Skeletal muscle tissue (tissue), 4 donors: Measurements from ENCODE around the gene ACTR6. TPM values are rescaled to one million over a fixed set of nuclear protein-coding genes. Genes with fewer than 3 reads are reported as not detected.
A peak's percentile ranks its signal among the peaks of the same experiment; 100 is the strongest.

Experiments used
- H3K27ac ChIP-seq: one replicate; pipeline ENCODE4 v1.7.0; 2013; ENCODE audit warnings: mild to moderate bottlenecking, low read depth, low read length, inconsistent platforms
- H3K27me3 ChIP-seq, 3 donors: one replicate each; pipeline ENCODE4 v1.7.0; 2013; ENCODE audit warnings: low read length in 3 of 3; ENCODE audit not compliant: control insufficient read depth in 3 of 3, insufficient read depth in 3 of 3
- H3K36me3 ChIP-seq, 3 donors: one replicate each; pipeline ENCODE4 v1.7.0; 2013; ENCODE audit warnings: low read length in 3 of 3; ENCODE audit not compliant: control insufficient read depth in 3 of 3, insufficient read depth in 3 of 3
- H3K4me1 ChIP-seq, 3 donors: one replicate each; pipeline ENCODE4 v1.7.0; 2013; ENCODE audit warnings: low read length in 3 of 3, mild to moderate bottlenecking in 3 of 3; ENCODE audit not compliant: control insufficient read depth in 3 of 3, insufficient read depth in 3 of 3
- H3K4me3 ChIP-seq, 3 donors: one replicate each; pipeline ENCODE4 v1.7.0; 2013; ENCODE audit warnings: low read length in 3 of 3
- H3K9ac ChIP-seq, 3 donors: one replicate each; pipeline ENCODE4 v1.7.0; 2013; ENCODE audit warnings: low read length in 3 of 3, mild to moderate bottlenecking in 3 of 3, moderate library complexity in 2 of 3, low read depth in 1 of 3
- H3K9me3 ChIP-seq, 3 donors: one replicate each; pipeline ENCODE4 v1.7.0; 2013; ENCODE audit warnings: low read length in 3 of 3; ENCODE audit not compliant: control insufficient read depth in 3 of 3
- total RNA-seq: library from RNA; depleted of rRNA; stranded (reverse); fragments of >200 nt; gene quantifications from one replicate; pipeline ENCODE4 v1.2.3, GENCODE V29; 2014
- donor health status: Osteomylitis.

Gene ACTR6
- total RNA-seq = 9.4 TPM

GRCh38 chr12:100200463-100201181 lies at the start of gene ACTR6:
Gene ACTR6 (plus strand): TSS chr12:100200815. CDS start chr12:100200852, 37 bp downstream.
- H3K27me3 ChIP-seq = no peaks in the 10 kb centered on the region
- peak within 1 kb of the TSS; percentile 82 to 87 (median 83) for H3K9ac ChIP-seq

GRCh38 chr12:100151769-100152168 lies 48.8 kb upstream of the ACTR6 start:
- Histone ChIP-seq H3K4me3 (no peak overlapping the region), H3K27me3 (no peaks in the 10 kb centered on the region), H3K9me3 (no peaks in the 10 kb centered on the region), H3K9ac (no peak overlapping the region), H3K4me1 (no peaks in the 10 kb centered on the region), H3K36me3 (no peaks in the 10 kb centered on the region), H3K27ac (no peak overlapping the region)

More at GRCh38 chr12:100200463-100201181, at the start of gene ACTR6:
- Histone ChIP-seq H3K27ac (peak within 1 kb of the TSS; percentile 67), H3K4me3 (peak within 1 kb of the TSS; percentile 84 to 98 (median 96)), H3K4me1 (peaks cover 7 to 16% (median 15%) of the 10 kb centered on the region in 3 donors), H3K36me3 (no peaks in the 10 kb centered on the region), H3K9me3 (no peaks in the 10 kb centered on the region)

- Histone ChIP-seq H3K4me1 (no peaks in the 10 kb centered on the region), H3K27ac (no peak overlapping the region), H3K27me3 (no peaks in the 10 kb centered on the region), H3K36me3 (no peaks in the 10 kb centered on the region), H3K9ac (no peak overlapping the region), H3K9me3 (no peaks in the 10 kb centered on the region), H3K4me3 (no peak overlapping the region)
These were observed 47.5 kb upstream of the ACTR6 start for GRCh38 chr12:100153131-100153530.

- Histone ChIP-seq H3K4me3 (no peak overlapping the region), H3K9ac (no peak overlapping the region), H3K27ac (no peak overlapping the region), H3K4me1 (no peaks in the 10 kb centered on the region), H3K9me3 (no peaks in the 10 kb centered on the region), H3K36me3 (no peaks in the 10 kb centered on the region), H3K27me3 (no peaks in the 10 kb centered on the region)
These were observed 46.0 kb upstream of the ACTR6 start for GRCh38 chr12:100154474-100155247.

- Histone ChIP-seq H3K36me3 (no peaks in the 10 kb centered on the region), H3K4me1 (no peaks in the 10 kb centered on the region), H3K27ac (no peak overlapping the region)
These were observed 43.7 kb upstream of the ACTR6 start for GRCh38 chr12:100156731-100157426.

GRCh38 chr12:100157427-100157821 lies 43.2 kb upstream of the ACTR6 start:
- no peaks in the 10 kb centered on the region for H3K36me3 ChIP-seq
- no peaks in the 10 kb centered on the region for H3K4me1 ChIP-seq
- no peaks in the 10 kb centered on the region for H3K9me3 ChIP-seq
- no peak overlapping the region for H3K27ac ChIP-seq
- no peak overlapping the region for H3K9ac ChIP-seq
- no peaks in the 10 kb centered on the region for H3K27me3 ChIP-seq
- H3K4me3 ChIP-seq = no peak overlapping the region

More at GRCh38 chr12:100156731-100157426, 43.7 kb upstream of the ACTR6 start:
- no peak overlapping the region for H3K9ac ChIP-seq
- no peaks in the 10 kb centered on the region for H3K9me3 ChIP-seq
- H3K4me3 ChIP-seq = no peak overlapping the region
- H3K27me3 ChIP-seq = no peaks in the 10 kb centered on the region

DNA sequence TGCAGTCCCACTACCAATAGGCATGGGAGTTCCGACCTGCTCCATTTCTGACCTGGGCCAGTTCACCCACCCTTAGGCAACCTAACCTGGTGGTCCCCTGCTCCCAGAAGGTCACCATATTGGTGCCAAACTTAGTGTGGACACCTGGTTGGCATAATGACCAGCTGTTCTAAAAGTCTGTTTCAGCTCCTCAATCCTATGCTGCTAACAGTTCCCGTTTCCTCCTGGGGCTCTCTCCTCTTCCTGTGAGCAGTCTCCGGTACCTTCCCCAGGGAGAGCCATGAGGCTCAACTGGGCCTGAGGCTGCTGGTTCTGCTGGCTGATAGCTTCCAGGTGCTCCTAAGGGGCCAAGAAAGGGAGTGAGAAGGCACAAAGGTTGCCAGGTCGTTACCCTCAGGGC lies 42.1 kb upstream of the ACTR6 start:
- no peak overlapping the region for H3K4me3 ChIP-seq
- peaks cover 0 to 2% (median 0%) of the 10 kb centered on the region in 3 donors for H3K4me1 ChIP-seq
- no peak overlapping the region for H3K9ac ChIP-seq
- no peaks in the 10 kb centered on the region for H3K27me3 ChIP-seq
- H3K36me3 ChIP-seq = no peaks in the 10 kb centered on the region
- H3K9me3 ChIP-seq = no peaks in the 10 kb centered on the region
- no peak overlapping the region for H3K27ac ChIP-seq

DNA sequence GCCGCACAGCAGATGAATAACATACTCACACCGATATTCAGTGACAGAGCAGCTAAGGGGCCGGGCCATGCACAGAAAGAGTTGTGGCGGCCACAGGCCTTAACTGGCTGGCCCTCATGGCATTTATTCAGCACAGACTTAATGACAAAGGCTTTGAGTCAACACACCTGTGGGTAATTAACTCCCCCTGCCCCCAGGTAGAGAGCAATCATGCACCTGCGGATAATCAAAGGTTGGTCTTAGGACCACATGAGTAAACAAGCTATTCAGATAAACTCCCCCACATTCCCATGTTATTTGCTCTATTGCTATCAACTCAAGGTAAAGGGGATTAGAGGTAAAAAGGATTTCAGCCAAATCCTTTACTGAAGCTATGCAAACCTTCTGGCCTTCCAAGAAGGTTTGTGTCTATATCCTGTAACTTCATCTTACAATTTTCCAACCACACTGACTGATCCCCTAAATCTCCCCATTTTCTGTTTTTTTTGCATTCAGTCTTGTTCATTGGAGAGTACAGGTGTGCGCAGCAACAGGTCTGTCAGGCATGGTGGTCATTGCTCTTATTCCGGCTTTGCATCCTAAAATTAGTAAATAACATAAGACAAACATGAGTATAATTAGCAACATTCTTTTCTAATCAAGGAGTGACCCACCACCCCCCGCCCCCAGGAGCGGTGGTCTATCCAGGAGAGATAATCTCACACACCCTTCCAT lies 41.1 kb upstream of the ACTR6 start:
- H3K36me3 ChIP-seq = no peaks in the 10 kb centered on the region
- no peaks in the 10 kb centered on the region for H3K9me3 ChIP-seq
- no peak overlapping the region for H3K9ac ChIP-seq
- no peak overlapping the region for H3K27ac ChIP-seq
- H3K27me3 ChIP-seq = no peaks in the 10 kb centered on the region
- H3K4me1 ChIP-seq = peaks cover 4 to 9% (median 8%) of the 10 kb centered on the region in 3 donors
- no peak overlapping the region for H3K4me3 ChIP-seq

- Histone ChIP-seq H3K27ac (no peak overlapping the region), H3K9ac (peak overlapping the region; percentile 25 to 57 (median 33)), H3K27me3 (no peaks in the 10 kb centered on the region), H3K4me3 (peak overlapping the region in 2 of 3 donors; percentile 38 to 60), H3K4me1 (peaks cover 4 to 9% (median 8%) of the 10 kb centered on the region in 3 donors), H3K9me3 (no peaks in the 10 kb centered on the region), H3K36me3 (no peaks in the 10 kb centered on the region)
These were observed 37.0 kb upstream of the ACTR6 start for GRCh38 chr12:100163416-100164152.
